Activated naive CD8-positive, alpha-beta T cell treated with anti-CD3 and anti-CD28 coated beads, Interleukin-2, amount 50 U/mL, for 24 hours (primary cell): Measurements from ENCODE around the gene MED15.
"Not testable (repeated sequence)": the region's sequence is repeated elsewhere in the genome, so short reads cannot be mapped to it uniquely, and the experiment has no call there.

Experiments used
- ATAC-seq: fragments of 150-1000 bp; cut with Tn5 transposase; one replicate; pipeline ENCODE4 v1.10.0; 2021
- DNase-seq: peaks from one replicate; pipeline ENCODE4 v3.0.0; 2021
- H3K27ac Mint-ChIP-seq: one replicate; pipeline ENCODE4 v1.8.0; 2021; ENCODE audit warnings: mild to moderate bottlenecking, mixed read lengths
- H3K27me3 Mint-ChIP-seq: one replicate; pipeline ENCODE4 v1.8.0; 2021; ENCODE audit warnings: mixed read lengths
- H3K36me3 Mint-ChIP-seq: one replicate; pipeline ENCODE4 v1.8.0; 2021; ENCODE audit warnings: low read depth, mixed read lengths
- H3K4me1 Mint-ChIP-seq: one replicate; pipeline ENCODE4 v1.8.0; 2021; ENCODE audit warnings: mixed read lengths
- H3K4me3 Mint-ChIP-seq: one replicate; pipeline ENCODE4 v1.8.0; 2021; ENCODE audit warnings: mild to moderate bottlenecking, moderate library complexity, mixed read lengths
- H3K9me3 Mint-ChIP-seq: one replicate; pipeline ENCODE4 v1.8.0; 2021; ENCODE audit warnings: mixed read lengths

The MED15 gene

DNA sequence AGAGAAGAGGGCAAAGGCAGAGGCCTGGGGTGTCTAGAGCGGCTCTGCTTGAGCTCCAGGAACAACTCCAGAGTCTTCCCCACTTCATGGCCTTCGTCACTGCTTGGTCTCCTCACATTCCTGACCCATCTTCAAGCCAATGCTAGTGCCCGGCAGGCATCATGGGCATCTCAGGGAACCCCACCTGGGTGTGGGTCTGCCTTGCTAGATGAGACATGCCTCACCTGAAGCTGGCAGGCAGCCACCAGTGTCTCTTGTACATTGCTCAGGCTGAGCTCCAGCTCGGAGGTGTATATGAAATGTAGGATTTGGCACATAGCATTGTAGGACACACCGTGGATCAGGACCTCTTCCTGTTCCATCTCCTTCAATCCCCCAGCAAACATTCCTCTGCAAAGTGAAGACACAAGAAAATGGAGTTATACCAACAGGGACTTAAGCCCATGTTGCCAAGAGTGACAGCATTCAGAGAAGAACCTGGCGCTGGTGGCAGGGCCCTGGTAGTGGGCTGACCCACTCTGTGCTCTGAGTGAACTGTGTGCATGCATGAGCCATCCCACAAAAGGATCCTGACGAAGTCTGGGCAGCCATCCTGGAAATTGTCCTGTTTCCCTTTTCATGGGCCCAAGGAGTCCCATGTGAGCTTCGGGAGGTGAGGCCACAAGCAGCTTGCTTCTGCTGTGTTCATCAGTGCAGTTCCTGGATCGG is 36.1 kb upstream of the MED15 start:
- Mint-ChIP-seq H3K27me3 (no peaks in the 10 kb centered on the region), H3K36me3 (peaks cover 9% of the 10 kb centered on the region), H3K4me1 (peaks cover 43% of the 10 kb centered on the region), H3K4me3 (no peak overlapping the region), H3K9me3 (no peaks in the 10 kb centered on the region), H3K27ac (no peak overlapping the region)
- no peak for DNase-seq
- ATAC-seq, result no peak

- DNase-seq (no peak), ATAC-seq (no peak)
- Mint-ChIP-seq H3K4me1 (peaks cover 50% of the 10 kb centered on the region), H3K9me3 (no peaks in the 10 kb centered on the region), H3K27ac (no peak overlapping the region), H3K36me3 (peaks cover 9% of the 10 kb centered on the region), H3K4me3 (no peak overlapping the region), H3K27me3 (no peaks in the 10 kb centered on the region)
Observed at GRCh38 chr22:20472629-20473442, 34.6 kb upstream of the MED15 start.

GRCh38 chr22:20475115-20475436 is 32.3 kb upstream of the MED15 start:
- DNase-seq (no peak), ATAC-seq (no peak)
- Mint-ChIP-seq H3K36me3 (peaks cover 9% of the 10 kb centered on the region), H3K27me3 (no peaks in the 10 kb centered on the region), H3K9me3 (no peaks in the 10 kb centered on the region), H3K4me3 (peak overlapping the region; percentile 32), H3K4me1 (peaks cover 40% of the 10 kb centered on the region), H3K27ac (peak overlapping the region; percentile 67)

DNA sequence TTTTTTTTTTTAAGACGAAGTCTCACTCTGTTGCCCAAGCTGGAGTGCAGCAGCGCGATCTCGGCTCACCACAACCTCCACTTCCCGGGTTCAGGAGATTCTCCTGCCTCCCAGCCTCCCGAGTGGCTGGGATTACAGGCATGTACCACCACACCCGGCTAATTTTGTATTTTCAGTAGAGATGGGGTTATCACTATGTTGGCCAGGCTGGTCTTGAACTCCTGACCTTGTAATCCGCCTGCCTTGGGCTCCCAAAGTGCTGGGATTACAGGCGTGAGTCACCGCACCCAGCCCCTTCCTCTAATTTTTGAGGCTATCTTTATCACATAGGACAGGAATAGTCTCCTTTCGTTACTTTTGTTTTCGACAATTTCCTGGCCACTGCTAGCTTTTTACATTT is 31.8 kb upstream of the MED15 start:
- H3K9me3 Mint-ChIP-seq, ATAC-seq, H3K27me3 Mint-ChIP-seq, H3K4me3 Mint-ChIP-seq, DNase-seq, H3K36me3 Mint-ChIP-seq: not testable (repeated sequence)
- Mint-ChIP-seq H3K4me1 (peaks cover 38% of the 10 kb centered on the region), H3K27ac (peak overlapping the region; percentile 67)

- DNase-seq, ATAC-seq, H3K4me3 Mint-ChIP-seq, H3K9me3 Mint-ChIP-seq, H3K27ac Mint-ChIP-seq, H3K27me3 Mint-ChIP-seq, H3K36me3 Mint-ChIP-seq: not testable (repeated sequence)
- H3K4me1 Mint-ChIP-seq, result peaks cover 34% of the 10 kb centered on the region
Observed at GRCh38 chr22:20478059-20478458, 29.4 kb upstream of the MED15 start.

GRCh38 chr22:20479612-20480196 is 27.7 kb upstream of the MED15 start:
- Mint-ChIP-seq H3K27me3 (no peaks in the 10 kb centered on the region), H3K4me3 (no peak overlapping the region), H3K4me1 (peaks cover 23% of the 10 kb centered on the region), H3K36me3 (no peaks in the 10 kb centered on the region), H3K27ac (no peak overlapping the region), H3K9me3 (no peaks in the 10 kb centered on the region)
- no peak for ATAC-seq
- DNase-seq, result no peak

DNA sequence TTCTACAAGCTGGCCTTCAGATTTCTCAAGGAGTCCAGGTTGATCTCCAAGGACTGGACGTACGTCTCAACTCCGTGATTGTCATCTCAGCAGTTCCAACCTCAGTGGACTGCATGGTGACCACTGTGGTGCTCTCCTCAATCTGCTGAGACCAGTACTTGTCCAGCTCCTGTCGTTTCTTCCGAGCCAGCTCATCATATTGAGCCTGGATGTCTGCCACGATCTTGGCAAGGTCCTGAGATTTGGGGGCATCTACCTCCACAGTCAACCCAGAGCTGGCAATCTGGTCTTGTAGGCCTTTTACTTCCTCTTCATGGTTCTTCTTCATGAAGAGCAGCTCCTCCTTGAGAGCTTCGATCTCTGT is 24.3 kb upstream of the MED15 start:
- not testable (repeated sequence) for H3K4me1 Mint-ChIP-seq, H3K9me3 Mint-ChIP-seq

GRCh38 chr22:20483771-20484170 is 23.6 kb upstream of the MED15 start:
- Mint-ChIP-seq H3K27me3 (no peaks in the 10 kb centered on the region), H3K9me3 (no peaks in the 10 kb centered on the region), H3K36me3 (peaks cover 2% of the 10 kb centered on the region), H3K4me3 (no peak overlapping the region), H3K27ac (no peak overlapping the region), H3K4me1 (no peaks in the 10 kb centered on the region)
- DNase-seq (no peak), ATAC-seq (no peak)

More for the DNA sequence above, 24.3 kb upstream of the MED15 start:
- ATAC-seq, H3K27ac Mint-ChIP-seq, H3K4me3 Mint-ChIP-seq, DNase-seq, H3K36me3 Mint-ChIP-seq, H3K27me3 Mint-ChIP-seq: not testable (repeated sequence)

- H3K27ac Mint-ChIP-seq, result no peak overlapping the region
- ATAC-seq, result no peak
- DNase-seq, result no peak
- H3K36me3 Mint-ChIP-seq, result peaks cover 2% of the 10 kb centered on the region
- no peaks in the 10 kb centered on the region for H3K9me3 Mint-ChIP-seq
- H3K4me3 Mint-ChIP-seq, result no peak overlapping the region
- H3K27me3 Mint-ChIP-seq, result no peaks in the 10 kb centered on the region
- H3K4me1 Mint-ChIP-seq, result peaks cover 1% of the 10 kb centered on the region
Observed at GRCh38 chr22:20484948-20485683, 22.3 kb upstream of the MED15 start.

DNA sequence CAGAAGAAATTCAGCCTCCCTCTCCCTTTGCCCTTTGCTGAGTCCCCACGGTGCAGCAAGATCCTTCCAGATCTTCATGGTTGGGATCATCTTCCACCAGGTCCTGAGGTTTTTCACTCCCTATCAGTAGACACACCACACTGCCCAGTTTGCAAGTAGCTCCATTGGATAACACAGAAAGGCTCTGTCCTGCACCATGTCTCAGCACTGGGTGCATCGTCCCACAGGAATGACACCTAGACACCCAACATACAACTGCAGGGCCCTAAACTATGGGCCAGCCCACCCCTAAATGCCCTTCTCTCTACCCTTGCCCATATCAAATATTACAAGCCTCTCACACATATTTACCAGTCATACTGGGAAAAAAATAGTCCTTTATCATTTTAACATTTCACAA is 21.2 kb upstream of the MED15 start:
- no peak for DNase-seq
- no peak for ATAC-seq
- Mint-ChIP-seq H3K27me3 (no peaks in the 10 kb centered on the region), H3K27ac (no peak overlapping the region), H3K36me3 (peaks cover 2% of the 10 kb centered on the region), H3K4me3 (no peak overlapping the region), H3K4me1 (peaks cover 12% of the 10 kb centered on the region), H3K9me3 (no peaks in the 10 kb centered on the region)

DNA sequence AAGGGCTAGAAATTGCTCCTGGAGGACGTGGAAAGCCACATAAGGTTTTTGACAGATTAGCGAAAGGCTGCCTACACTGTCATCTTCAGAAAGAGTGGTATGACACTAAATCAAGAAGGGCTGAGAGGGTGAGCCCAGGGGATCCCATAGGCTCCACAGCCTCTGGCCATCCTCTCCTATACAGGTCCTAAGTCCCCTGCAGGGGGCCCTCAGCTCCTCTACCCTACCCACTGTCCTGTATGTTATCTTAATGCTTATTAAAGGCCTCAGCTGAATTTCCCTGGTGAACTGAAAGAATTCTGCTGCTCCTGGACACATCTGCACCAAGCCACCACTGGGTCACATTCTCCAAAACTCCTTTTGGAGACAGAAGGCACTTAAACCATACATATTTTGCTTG is 19.7 kb upstream of the MED15 start:
- H3K27ac Mint-ChIP-seq, result no peak overlapping the region
- no peak overlapping the region for H3K4me3 Mint-ChIP-seq
- ATAC-seq (peak; percentile 17), DNase-seq (no peak)
- H3K9me3 Mint-ChIP-seq, result no peaks in the 10 kb centered on the region
- H3K36me3 Mint-ChIP-seq, result peaks cover 6% of the 10 kb centered on the region
- H3K4me1 Mint-ChIP-seq, result peaks cover 23% of the 10 kb centered on the region
- H3K27me3 Mint-ChIP-seq, result no peaks in the 10 kb centered on the region

DNA sequence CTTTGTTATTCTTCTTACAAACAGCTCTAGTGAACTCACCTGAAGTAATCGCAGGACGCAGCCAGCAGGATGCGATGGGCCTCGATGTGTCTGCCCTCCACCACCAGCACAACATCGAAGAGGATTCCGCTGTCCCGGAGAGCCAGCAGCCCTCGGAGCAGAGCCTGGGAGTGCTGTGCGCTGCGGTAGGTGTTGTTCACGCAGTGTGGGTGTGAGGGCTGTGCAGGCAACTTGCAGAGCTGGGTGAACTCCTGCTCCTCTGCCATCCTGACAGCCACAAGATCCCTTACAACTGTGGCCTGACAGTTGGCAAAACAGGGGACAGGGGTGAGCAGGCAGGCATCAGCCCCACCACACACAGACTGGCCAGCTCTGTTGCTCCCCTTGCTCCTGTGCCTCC is 18.5 kb upstream of the MED15 start:
- peaks cover 34% of the 10 kb centered on the region for H3K4me1 Mint-ChIP-seq
- DNase-seq (no peak), ATAC-seq (no peak)
- H3K9me3 Mint-ChIP-seq, result no peaks in the 10 kb centered on the region
- H3K27ac Mint-ChIP-seq, result no peak overlapping the region
- H3K4me3 Mint-ChIP-seq, result no peak overlapping the region
- H3K27me3 Mint-ChIP-seq, result no peaks in the 10 kb centered on the region
- peaks cover 6% of the 10 kb centered on the region for H3K36me3 Mint-ChIP-seq

DNA sequence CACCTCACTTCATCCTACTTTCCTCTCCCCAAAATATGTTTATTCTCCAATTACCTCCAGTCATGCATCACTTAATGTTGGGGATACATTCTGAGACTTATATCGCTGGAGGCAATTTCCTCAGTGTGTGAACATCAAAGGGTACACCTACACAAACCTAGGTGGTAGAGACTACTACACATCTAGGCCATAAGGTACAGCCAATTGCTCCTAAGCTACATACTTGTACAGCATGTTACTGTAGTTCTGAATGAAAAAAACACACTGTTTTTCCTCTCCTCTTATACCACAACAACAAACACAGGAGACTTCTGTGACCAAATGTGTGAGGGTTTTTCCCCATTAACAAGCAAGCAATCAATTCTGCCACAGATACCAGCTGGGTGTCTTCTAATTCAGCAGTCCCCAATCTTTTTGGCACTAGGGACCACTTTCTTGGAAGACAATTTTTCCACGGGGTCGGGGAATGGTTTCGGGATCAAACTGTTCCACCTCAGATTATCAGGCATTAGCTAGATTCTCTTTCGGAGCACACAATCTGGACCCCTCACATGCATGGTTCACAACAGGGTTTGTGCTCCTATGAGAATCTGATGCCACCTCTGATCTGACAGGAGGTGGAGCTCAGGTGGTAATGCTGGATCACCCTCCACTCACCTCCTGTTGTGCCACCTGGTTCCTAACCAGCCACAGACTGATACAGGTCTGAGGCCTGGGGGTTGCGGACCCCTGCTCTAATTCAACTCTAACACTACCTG is 17.0 kb upstream of the MED15 start:
- Mint-ChIP-seq H3K4me1 (peaks cover 43% of the 10 kb centered on the region), H3K9me3 (no peaks in the 10 kb centered on the region), H3K27me3 (no peaks in the 10 kb centered on the region), H3K36me3 (peaks cover 3% of the 10 kb centered on the region), H3K4me3 (no peak overlapping the region), H3K27ac (no peak overlapping the region)
- ATAC-seq (peak; percentile 34), DNase-seq (no peak)

DNA sequence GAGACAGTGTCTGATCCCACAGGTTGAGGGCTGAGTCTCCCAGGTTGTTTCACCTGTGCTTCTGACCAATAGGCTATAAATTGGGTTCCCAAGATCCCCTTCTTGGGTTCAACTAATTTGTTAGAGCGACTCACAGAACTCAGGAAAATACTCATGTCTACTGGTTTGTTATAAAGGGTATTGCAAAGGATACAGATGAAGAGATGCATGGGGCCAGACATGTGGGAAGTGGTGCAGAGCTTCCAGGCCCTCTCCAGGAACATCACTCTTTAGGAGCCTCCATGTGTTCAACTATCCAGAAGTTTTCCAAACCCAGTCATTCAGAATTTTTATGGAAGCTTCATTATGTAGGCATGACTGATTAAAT is 16.5 kb upstream of the MED15 start:
- DNase-seq, result no peak
- H3K27me3 Mint-ChIP-seq, result no peaks in the 10 kb centered on the region
- no peak overlapping the region for H3K4me3 Mint-ChIP-seq
- peaks cover 3% of the 10 kb centered on the region for H3K36me3 Mint-ChIP-seq
- ATAC-seq, result no peak
- H3K9me3 Mint-ChIP-seq, result no peaks in the 10 kb centered on the region
- H3K4me1 Mint-ChIP-seq, result peaks cover 43% of the 10 kb centered on the region
- no peak overlapping the region for H3K27ac Mint-ChIP-seq
